Activated B cell treated with CpG ODN at 0.5 μM for 24 hours (primary cell): ENCODE measurements around the gene IL17B. TPM values are rescaled to one million over a fixed set of nuclear protein-coding genes. Genes with fewer than 3 reads are reported as not detected.

Experiments
- ATAC-seq: fragments of 200-7000 bp; cut with Tn5 transposase; one replicate; pipeline ENCODE4 v1.10.0; 2021; ENCODE audit warnings: low read depth, mild to moderate bottlenecking, moderate library complexity
- CTCF ChIA-PET: fragments of 350-600 bp; sonication (Branson Sonifier 250); formaldehyde crosslinking; loops from one replicate; lab custom pipeline; 2021; ENCODE audit warnings: antibody characterized with exemption; lab: Charles Lee
- POLR2A ChIA-PET: fragments of 350-600 bp; sonication (Branson Sonifier 250); formaldehyde crosslinking; loops from one replicate; lab custom pipeline; 2021; ENCODE audit warnings: antibody characterized with exemption; lab: Charles Lee
- DNase-seq: peaks from one replicate; pipeline ENCODE4 v3.0.0; 2022
- H3K27ac Mint-ChIP-seq: one replicate; pipeline ENCODE4 v1.8.0; 2020; ENCODE audit warnings: mixed read lengths
- H3K27me3 Mint-ChIP-seq: one replicate; pipeline ENCODE4 v1.8.0; 2021; ENCODE audit warnings: mixed read lengths
- H3K36me3 Mint-ChIP-seq: one replicate; pipeline ENCODE4 v1.8.0; 2021; ENCODE audit warnings: low read depth, mixed read lengths
- H3K4me1 Mint-ChIP-seq: one replicate; pipeline ENCODE4 v1.8.0; 2021; ENCODE audit warnings: mixed read lengths
- H3K4me3 Mint-ChIP-seq: one replicate; pipeline ENCODE4 v1.8.0; 2020; ENCODE audit warnings: mild to moderate bottlenecking, mixed read lengths
- H3K9me3 Mint-ChIP-seq: one replicate; pipeline ENCODE4 v1.8.0; 2020; ENCODE audit warnings: mixed read lengths
- intact Hi-C: fragments of 100-400 bp; cut with micrococcal nuclease; formaldehyde crosslinking; loops from one replicate; pipeline ENCODE4 v1.15.1; 2024
- total RNA-seq: library from RNA; stranded (reverse); gene quantifications from 2 replicates; pipeline ENCODE4 v1.2.3, GENCODE V29; 2022
- TF ChIP-seq, protein P1 (sequence below): fragments of 200-600 bp; IDR thresholded peaks from one replicate; pipeline ENCODE4 v1.8.0; 2022; ENCODE audit warnings: antibody characterized with exemption, mild to moderate bottlenecking

The IL17B gene
- total RNA-seq, 1 donor from 2014 or later: not detected

- ATAC-seq: no peak
- DNase-seq: no peak
- CTCF ChIA-PET: no interaction called here
- Mint-ChIP-seq H3K9me3 (no peaks in the 10 kb centered on the region), H3K27ac (no peak overlapping the region), H3K27me3 (no peaks in the 10 kb centered on the region), H3K36me3 (no peaks in the 10 kb centered on the region), H3K4me1 (no peaks in the 10 kb centered on the region), H3K4me3 (no peak overlapping the region)
- POLR2A ChIA-PET: no interaction called here
- intact Hi-C loops: no loop called here
- TF ChIP-seq, protein P1, sequence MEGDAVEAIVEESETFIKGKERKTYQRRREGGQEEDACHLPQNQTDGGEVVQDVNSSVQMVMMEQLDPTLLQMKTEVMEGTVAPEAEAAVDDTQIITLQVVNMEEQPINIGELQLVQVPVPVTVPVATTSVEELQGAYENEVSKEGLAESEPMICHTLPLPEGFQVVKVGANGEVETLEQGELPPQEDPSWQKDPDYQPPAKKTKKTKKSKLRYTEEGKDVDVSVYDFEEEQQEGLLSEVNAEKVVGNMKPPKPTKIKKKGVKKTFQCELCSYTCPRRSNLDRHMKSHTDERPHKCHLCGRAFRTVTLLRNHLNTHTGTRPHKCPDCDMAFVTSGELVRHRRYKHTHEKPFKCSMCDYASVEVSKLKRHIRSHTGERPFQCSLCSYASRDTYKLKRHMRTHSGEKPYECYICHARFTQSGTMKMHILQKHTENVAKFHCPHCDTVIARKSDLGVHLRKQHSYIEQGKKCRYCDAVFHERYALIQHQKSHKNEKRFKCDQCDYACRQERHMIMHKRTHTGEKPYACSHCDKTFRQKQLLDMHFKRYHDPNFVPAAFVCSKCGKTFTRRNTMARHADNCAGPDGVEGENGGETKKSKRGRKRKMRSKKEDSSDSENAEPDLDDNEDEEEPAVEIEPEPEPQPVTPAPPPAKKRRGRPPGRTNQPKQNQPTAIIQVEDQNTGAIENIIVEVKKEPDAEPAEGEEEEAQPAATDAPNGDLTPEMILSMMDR: no peak
Observed at GRCh38 chr5:149326611-149327010, 52.5 kb downstream of the IL17B start.

DNA sequence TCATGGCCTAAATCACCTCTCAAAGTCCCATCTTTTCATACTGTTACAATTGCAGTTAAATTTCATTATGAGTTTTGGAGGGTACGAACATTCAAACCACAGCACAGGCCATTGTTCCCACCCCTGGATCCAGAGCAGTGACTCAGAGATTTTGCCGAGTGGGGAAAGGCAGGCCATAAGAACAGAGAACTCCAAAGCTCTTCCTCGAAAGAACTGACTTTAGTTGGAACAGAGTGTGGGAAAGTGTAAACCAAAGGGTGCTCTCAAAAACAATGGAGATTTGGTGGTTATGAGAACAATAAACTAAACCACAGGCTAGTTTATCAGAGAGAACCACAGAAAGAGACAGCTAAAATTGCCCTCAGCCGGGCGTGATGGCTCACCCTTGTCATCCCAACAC is 53.2 kb downstream of the IL17B start:
- CTCF ChIA-PET: no interaction called here
- no peaks in the 10 kb centered on the region for H3K4me1 Mint-ChIP-seq
- H3K9me3 Mint-ChIP-seq: no peaks in the 10 kb centered on the region
- H3K4me3 Mint-ChIP-seq: no peak overlapping the region
- no peak overlapping the region for H3K27ac Mint-ChIP-seq
- DNase-seq: no peak
- intact Hi-C loops: no loop called here
- ATAC-seq: no peak
- H3K27me3 Mint-ChIP-seq: no peaks in the 10 kb centered on the region
- no peaks in the 10 kb centered on the region for H3K36me3 Mint-ChIP-seq
- TF ChIP-seq, protein P1: no peak
- POLR2A ChIA-PET: no interaction called here

DNA sequence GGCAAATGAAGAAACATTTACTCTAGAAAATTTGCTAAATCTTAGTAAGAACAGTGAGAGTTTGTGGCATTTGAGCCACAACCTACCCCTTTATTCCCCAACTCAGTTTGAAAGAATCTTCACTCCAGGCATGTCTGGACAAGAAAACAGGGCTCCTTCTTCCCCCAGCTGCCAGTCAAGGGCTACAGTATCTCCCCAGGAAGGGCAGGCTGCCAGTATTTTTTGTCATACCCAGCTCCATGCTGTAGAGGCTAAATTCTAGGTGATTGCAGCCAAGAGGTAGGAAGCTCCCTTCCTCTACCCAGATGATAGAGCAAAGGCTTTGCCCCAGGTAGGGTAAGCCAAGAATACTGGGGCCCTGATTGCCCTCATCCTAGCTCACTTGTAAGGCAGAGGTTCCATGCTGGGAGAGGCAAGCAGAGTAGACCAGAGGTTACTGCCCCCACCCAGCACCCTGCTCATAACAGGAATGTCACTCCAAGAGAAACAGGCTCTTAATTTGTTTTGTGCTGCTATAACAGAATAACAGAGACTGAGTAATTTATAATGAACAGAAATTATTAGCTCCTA is 53.8 kb downstream of the IL17B start:
- no peak overlapping the region for H3K4me3 Mint-ChIP-seq
- no peaks in the 10 kb centered on the region for H3K9me3 Mint-ChIP-seq
- ChIA-PET CTCF (no interaction called here), POLR2A (no interaction called here)
- intact Hi-C loops: no loop called here
- no peaks in the 10 kb centered on the region for H3K27me3 Mint-ChIP-seq
- TF ChIP-seq, protein P1: no peak
- no peak overlapping the region for H3K27ac Mint-ChIP-seq
- ATAC-seq: no peak
- no peaks in the 10 kb centered on the region for H3K36me3 Mint-ChIP-seq
- DNase-seq: no peak
- H3K4me1 Mint-ChIP-seq: no peaks in the 10 kb centered on the region

GRCh38 chr5:149324641-149325040 is 54.5 kb downstream of the IL17B start:
- Mint-ChIP-seq H3K9me3 (no peaks in the 10 kb centered on the region), H3K36me3 (no peaks in the 10 kb centered on the region), H3K4me1 (no peaks in the 10 kb centered on the region), H3K27ac (no peak overlapping the region), H3K27me3 (no peaks in the 10 kb centered on the region), H3K4me3 (no peak overlapping the region)
- TF ChIP-seq, protein P1: no peak
- CTCF ChIA-PET: no interaction called here
- intact Hi-C loops: no loop called here
- no peak for DNase-seq
- ATAC-seq: no peak
- POLR2A ChIA-PET: no interaction called here

Other genes with a start within 250 kb of the IL17B start
- gene ABLIM3, start 237.8 kb downstream of the IL17B start, total RNA-seq: not detected in 2 replicates
- gene AFAP1L1, start 107.4 kb downstream of the IL17B start, total RNA-seq: 0.44 TPM in 1 of 2 replicates, not detected in the other
- 13.2 and 14.0 TPM in 2 replicates for gene GRPEL2, start 33.8 kb downstream of the IL17B start, total RNA-seq
- 6.1 and 9.2 TPM in 2 replicates for gene PCYOX1L, start 21.2 kb downstream of the IL17B start, total RNA-seq
- 120 and 133 TPM in 2 replicates for gene CSNK1A1, start 172.1 kb upstream of the IL17B start, total RNA-seq
- 0.88 and 1.1 TPM in 2 replicates for gene ARHGEF37, start 202.2 kb upstream of the IL17B start, total RNA-seq